ENCODE measurements around the gene ETV3L. TPM values are rescaled to one million over a fixed set of nuclear protein-coding genes. Genes with fewer than 3 reads are reported as not detected.

ETV3L gene
- total and polyA plus RNA-seq, 11 donors: not detected

- intact Hi-C loops (cut with DNase I): loop anchor here in 1 of 10 donors (5.0 kb wide), 1 partner anchor 405 kb away; no protein-coding TSS in a partner anchor
- no peak for DNase-seq
- 81 to 92% (median 91%) methylated on average over 5 of the region's 5 CpGs for WGBS, 4 donors
- no peak for ATAC-seq
- peaks cover 0 to 12% (median 0%) of the 10 kb centered on the region in 12 donors for H3K4me1 ChIP-seq
- H3K27me3 ChIP-seq: no peaks in the 10 kb centered on the region
- no peak for TF ChIP-seq CTCF (IDR thresholded peaks at IDR 0.05)
- TF ChIP-seq POLR2A (IDR thresholded peaks at IDR 0.05): no peak
- no peak overlapping the region for H3K4me3 ChIP-seq
- no peaks in the 10 kb centered on the region for H3K36me3 ChIP-seq
- no peak overlapping the region for H3K27ac ChIP-seq
- no peaks in the 10 kb centered on the region for H3K9me3 ChIP-seq
Measured at GRCh38 chr1:157087030-157087429, 12.6 kb downstream of the ETV3L start.

DNA sequence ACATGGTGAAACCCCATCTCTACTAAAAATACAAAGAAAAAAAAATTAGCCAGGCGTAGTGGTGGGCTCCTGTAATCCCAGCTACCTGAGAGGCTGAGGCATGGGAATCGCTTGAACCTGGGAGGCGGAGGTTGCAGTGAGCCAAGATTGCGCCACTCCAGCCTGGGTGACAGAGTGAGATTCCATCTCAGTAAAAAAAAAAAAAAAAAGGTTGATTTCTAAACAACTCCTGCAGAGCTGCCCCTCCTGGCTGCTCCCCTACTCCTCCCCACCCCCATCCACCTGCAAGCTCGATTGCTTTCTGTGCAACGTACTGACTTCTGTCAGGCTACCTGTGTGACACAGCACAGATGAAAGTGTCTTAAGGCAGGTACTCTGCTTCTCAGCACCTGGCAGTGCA is 13.3 kb downstream of the ETV3L start:
- H3K4me3 ChIP-seq: no peak overlapping the region
- 81 to 87% (median 83%) methylated on average over 6 of the region's 6 CpGs for WGBS, 4 donors
- H3K27me3 ChIP-seq: no peaks in the 10 kb centered on the region
- no peaks in the 10 kb centered on the region for H3K36me3 ChIP-seq
- H3K4me1 ChIP-seq: peaks cover 0 to 12% (median 0%) of the 10 kb centered on the region in 12 donors
- TF ChIP-seq CTCF (IDR thresholded peaks at IDR 0.05): no peak
- no peak for TF ChIP-seq POLR2A (IDR thresholded peaks at IDR 0.05)
- ATAC-seq (no peak), DNase-seq (no peak)
- intact Hi-C loops (cut with DNase I): loop anchor here in 1 of 10 donors (5.0 kb wide), 1 partner anchor 406 kb away; no protein-coding TSS in a partner anchor
- H3K9me3 ChIP-seq: no peaks in the 10 kb centered on the region
- H3K27ac ChIP-seq: no peak overlapping the region

DNA sequence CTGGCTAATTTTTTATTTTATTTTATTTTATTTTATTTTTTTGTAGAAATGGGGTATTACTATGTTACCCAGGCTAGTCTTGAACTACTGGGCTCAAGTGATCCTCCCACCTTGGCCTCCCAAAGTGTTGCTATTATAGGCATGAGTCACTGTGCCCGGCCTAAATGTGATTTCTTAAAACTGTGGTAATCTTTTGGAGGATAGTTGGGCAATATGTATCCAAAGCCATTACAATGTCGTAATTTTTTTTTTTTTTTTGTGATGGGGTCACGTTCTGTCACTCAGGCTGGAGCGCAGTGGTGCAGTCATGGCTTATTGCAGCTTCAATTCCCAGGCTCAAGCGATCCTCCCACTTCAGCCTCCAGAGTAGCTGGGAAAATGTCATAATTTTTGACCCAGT is 14.2 kb downstream of the ETV3L start:
- intact Hi-C loops (cut with DNase I): loop anchor here in 1 of 10 donors (5.0 kb wide), 1 partner anchor 407 kb away; no protein-coding TSS in a partner anchor
- Histone ChIP-seq H3K27ac (no peak overlapping the region), H3K27me3 (no peaks in the 10 kb centered on the region), H3K36me3 (no peaks in the 10 kb centered on the region), H3K4me3 (no peak overlapping the region), H3K9me3 (no peaks in the 10 kb centered on the region), H3K4me1 (peaks cover 0 to 4% (median 0%) of the 10 kb centered on the region in 12 donors)
- ATAC-seq (no peak), DNase-seq (no peak)
- no peak for TF ChIP-seq CTCF (IDR thresholded peaks at IDR 0.05)
- TF ChIP-seq POLR2A (IDR thresholded peaks at IDR 0.05): no peak
- WGBS, 4 donors: 85 to 92% (median 89%) methylated on average over 5 of the region's 5 CpGs

DNA sequence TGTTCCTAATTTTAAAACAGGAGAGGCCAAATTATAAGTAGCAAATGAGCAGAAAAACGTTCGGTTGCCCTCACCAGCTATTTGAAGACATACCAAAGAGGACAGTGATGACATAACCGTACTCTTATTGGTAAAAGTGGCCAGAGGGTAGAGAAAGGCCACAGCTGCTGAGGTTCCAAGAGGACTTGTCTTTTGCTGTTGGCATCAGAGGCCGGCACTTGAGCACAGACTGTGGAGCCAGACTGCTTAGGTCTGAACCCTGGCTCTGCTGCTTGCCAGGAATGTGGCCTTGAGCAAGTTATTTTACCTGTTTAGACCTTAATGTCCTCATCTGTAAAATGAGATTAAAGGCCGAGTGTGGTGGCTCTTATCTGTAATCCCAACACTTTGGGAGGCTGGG is 14.9 kb downstream of the ETV3L start:
- no peak for DNase-seq
- no peaks in the 10 kb centered on the region for H3K27me3 ChIP-seq
- H3K9me3 ChIP-seq: no peaks in the 10 kb centered on the region
- TF ChIP-seq CTCF (IDR thresholded peaks at IDR 0.05) (no peak), POLR2A (IDR thresholded peaks at IDR 0.05) (no peak)
- no peaks in the 10 kb centered on the region for H3K4me1 ChIP-seq
- intact Hi-C loops (cut with DNase I): loop anchor here in 1 of 10 donors (5.0 kb wide), 1 partner anchor 408 kb away; no protein-coding TSS in a partner anchor
- no peak overlapping the region for H3K4me3 ChIP-seq
- H3K27ac ChIP-seq: no peak overlapping the region
- ATAC-seq: no peak
- 80 to 82% (median 80%) methylated on average over 5 of the region's 5 CpGs for WGBS, 4 donors
- H3K36me3 ChIP-seq: no peaks in the 10 kb centered on the region

Measured in heart left ventricle (tissue), 16 donors.